NCI-H1436 treated with DMSO at 0.1 percent for 48 hours (cell line): ENCODE measurements around the gene KRT78.

Source experiments
- DNase-seq: peaks from one replicate; lab custom pipeline; 2025; lab: John Stamatoyannopoulos, UW

The KRT78 gene

DNA sequence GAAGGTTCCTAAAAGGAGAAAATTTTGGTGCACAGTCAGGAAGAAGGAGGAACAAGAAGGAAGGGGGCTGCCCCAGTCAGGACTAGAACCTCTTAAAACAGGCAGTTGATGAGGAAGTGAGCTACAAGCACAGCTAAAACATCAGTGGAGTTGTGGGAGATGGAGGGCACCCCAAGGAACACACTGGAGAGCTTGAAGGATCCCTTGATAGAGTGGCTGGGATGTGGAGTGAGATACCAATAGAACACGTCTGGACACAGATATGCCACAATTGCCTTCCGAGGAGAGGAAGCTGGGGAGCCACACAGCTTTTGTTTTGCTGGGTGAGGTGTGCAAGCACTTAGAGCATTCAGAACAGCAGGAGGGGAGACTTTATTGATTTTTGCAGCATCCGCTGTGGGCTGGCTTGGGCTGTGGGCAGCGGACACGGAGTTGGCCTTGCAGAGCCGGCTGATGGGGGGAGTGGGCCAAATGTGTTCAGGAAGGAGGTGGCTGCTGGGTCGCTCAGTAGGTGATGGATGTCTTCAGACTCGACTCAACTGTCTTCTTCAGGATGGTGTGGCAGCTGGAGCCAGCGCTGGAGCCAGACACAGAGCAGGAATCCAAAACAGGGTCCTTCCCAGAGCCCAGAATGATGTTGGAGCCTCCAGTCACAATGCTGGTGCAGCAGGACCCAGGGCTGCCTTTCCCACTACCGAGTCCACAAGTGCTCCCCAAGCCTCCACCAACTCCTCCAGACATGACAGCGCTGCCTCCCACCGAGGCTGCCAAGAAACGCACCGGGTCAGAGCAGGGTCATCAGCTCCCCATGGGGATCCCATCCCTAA, 10.0 kb downstream of the KRT78 start:
- DNase-seq = no peak

DNA sequence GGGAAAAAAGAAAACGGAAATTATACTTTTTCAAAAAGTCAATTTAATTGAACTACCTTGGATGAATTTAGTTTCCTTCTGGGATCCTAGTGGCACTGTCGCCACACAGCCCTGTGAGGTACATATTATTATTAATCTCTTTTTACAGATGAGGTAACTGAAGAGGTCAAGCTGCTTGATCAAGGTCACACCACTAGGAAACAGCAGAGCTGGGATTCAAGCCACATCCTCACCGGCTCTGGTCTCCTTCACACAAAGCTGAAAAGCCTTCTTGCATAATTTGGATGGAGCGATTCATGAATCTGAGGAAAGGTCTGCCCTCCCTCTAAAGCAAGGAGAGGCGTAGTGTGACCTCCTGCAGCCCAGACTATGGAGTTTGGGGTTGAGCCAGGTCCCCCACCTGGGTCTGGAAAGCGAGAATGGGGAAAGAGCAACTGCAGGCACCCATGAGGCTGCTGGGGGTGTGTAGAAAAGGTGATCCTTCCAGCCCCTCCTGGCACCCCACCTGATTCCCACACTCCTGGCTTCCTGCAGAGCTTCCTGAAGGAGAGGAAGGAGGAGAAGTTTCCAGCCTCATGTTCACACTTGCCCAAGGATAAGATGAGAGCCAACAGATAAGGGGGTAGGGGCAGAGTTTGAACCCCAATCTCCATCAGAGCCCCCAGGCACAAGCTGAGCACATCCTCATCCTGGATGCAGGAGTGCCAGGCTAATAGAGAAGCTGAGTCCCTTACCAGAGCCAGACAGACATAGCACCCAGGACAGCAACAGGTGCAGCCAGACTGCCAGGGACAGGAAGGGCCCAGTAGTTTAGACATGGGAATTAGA, 10.8 kb downstream of the KRT78 start:
- DNase-seq = no peak

GRCh38 chr12:52837413-52837741, 11.4 kb downstream of the KRT78 start:
- DNase-seq = no peak

- DNase-seq = no peak
Observed at GRCh38 chr12:52836491-52837412, 12.0 kb downstream of the KRT78 start.

- DNase-seq = no peak
Observed at GRCh38 chr12:52836042-52836466, 12.7 kb downstream of the KRT78 start.

DNA sequence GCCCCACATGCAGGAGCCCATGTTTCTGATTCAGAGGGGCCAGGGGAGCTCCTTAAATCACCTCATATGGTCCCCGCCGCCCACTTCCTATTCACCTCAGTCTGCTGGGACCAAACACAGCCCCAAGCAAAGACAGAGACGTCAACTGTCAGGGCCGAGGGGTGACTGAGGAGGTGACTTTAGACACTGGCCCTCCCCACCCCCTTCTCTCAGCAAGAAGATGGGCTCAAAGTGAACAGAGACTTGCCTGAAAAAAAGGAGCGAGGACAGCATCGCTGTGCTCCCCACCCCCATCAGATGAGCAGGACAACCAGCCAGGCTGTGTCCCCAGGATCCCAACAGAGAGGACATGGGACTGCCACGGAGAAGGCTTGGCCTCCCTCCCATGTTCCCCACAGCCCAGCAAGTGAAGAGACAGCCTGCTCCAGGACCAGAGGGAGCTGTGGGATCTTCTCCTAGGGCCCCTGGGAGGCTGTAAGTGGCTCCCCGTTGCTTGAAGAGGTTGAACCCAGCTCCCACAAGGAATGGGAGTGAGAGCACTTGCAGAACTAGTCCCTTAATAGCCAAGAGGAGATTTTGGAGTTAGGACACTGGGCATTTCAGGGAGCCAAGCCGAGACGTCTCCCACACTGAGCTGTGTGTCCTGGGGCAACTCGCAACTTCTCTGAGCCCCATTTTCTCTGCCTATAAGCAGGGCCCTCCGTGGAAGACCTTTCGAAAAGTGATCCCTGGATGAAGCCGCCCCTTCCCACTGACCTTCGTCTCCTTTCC, 13.3 kb downstream of the KRT78 start:
- no peak for DNase-seq

DNA sequence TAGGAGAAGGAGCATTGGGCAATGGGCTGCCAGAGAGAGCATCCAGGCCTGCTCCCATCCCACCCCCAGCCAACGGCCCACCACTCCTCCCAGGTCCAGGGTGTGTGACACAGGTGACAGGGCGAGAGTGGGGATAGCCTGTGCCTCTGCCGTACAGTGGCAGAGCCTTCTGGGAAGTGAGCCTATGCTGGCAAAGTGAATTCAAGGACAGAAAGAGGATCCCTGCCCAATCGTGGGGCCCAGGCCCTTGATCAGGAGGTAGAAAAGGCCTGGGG, 14.1 kb downstream of the KRT78 start:
- DNase-seq = no peak

DNA sequence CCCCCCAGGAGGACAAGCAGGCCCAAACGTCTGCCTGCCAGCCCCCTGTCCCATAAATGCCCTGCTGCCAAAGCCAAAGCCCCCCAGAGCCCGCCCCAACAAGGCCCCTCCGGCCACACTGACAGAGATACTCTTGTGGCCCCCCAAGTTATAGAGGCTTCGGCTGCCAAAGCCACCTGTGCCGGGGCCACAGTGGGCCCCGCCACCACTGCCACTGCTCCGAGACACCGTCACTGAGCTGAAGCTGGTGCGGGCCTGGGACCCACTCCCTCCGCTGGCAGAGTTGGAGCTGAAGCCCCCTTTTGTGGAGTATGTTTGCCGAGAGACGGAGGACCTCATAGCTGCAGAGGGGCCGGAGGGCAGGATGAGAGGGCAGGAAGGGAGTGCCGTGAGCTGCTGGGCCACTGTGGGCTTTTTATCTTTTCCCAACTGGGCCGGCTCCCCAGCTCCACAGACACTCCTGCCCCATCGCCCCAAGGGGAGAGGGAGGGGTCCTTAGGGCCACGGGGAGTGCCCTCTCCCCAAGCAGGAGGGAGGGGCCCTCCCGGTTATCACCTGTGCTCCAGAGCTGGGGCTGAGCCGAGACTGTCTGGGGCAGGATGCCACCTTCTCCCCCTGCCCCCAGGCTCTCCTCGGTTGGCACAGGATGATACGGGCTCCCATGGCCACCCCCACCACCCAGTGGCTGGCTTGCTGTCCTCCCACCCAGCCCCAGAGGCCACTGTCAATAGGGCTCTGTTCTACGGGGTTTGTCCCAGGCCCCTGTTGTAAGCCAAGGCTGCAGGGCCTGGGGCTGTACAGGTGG, 14.7 kb downstream of the KRT78 start, which contains the start of gene KRT79:
TSS of gene KRT79 (minus strand) at position 390 of the 805 bp plus-strand sequence. CDS start at position 339, 51 bp downstream.
- no peak for DNase-seq

DNA sequence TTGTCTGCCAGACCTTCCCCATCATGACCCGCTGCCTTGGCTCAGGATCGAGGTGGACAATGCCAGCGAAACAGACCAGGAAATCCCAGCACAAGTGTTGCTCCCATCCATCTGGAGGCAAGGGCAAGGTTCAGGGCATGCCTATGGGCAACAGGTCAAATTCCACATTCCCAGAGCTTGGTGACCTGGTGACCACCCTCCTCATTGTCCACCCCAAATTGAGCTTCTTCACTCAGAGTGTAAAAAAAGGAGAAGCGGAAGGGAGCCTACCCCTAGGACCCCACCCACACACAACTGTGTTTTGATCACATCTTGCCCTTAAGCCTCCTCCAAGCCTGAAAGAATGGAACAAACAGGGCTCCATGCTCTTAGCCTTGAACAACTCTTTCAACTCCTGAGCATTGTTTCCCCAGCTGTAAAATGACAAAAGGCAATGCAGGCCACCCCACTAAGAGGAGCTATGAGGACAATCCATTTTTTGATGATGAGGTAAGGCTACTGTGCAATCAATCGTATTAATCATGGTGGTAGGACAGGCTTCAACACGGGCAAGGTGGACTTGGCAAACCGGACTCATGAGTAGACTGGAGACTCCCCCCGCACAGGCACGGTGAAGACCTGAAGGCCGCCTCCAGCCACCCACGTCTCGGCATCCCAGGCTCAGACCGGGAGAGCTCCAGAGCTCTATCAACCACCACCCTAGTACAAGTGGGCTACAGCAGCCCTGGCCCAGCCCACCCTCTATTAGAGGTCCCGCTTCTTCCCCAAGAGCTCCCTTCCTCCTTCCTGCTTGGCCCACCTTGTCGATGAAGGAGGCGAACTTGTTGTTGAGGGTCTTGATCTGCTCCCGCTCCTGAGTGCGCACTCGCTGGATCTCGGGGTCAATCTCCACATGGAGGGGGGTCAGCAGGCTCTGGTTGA, 15.5 kb downstream of the KRT78 start:
- no peak for DNase-seq

DNA sequence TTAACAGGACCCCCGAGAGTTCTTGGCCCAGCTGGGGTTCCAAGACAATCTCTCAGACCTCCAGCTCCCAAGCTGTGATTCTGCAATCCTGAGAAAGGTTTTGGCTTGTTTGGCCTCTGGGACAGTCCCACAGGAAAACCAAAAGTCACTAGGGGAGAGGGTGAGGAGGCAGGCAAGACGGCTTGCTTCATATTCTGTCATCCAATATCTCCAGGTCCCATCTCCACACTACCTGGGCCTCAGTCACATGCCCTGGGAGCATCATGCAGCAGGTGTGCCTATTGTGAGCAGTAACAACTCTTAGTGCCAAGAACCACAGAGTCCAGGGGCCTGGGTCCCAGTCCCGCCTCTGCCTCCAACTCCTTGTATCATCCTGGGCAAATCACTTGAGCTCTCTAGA, 16.3 kb downstream of the KRT78 start:
- DNase-seq = no peak

GRCh38 chr12:52831251-52831650, 17.5 kb downstream of the KRT78 start:
- no peak for DNase-seq

DNA sequence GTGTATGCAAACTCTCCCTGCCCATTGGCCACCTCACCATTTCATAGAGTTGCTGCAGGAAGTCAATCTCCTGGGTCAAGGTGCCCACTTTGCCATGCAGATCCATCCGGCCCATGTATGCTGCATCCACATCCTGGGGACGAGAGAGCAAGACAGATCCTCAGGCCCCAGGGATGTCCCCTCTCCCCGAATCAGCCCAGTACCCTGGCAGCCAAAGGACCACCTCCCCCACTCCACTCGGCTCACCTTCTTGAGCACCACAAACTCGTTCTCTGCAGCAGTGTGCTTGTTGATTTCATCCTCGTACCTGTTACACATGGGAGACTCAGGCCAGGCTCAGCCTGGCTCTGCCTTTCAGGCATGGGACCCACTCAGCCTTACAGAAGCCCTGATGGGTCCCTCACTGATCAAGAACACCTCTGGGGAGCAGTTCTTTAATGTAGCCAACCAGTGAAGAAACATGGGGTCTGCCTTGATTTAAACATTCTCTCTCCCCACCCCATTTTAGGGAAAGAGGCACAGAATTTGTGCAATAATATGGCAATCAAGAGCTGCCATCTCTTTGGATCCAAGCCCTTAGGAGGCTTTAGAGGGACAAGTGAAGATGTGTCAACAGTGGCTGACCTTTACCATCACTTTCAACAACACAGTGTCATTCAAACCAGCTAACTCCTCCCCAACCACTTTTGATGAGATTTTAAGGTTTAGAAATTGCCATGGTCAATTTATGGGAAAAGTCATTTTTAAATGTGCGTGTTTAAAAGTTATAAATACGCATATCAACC, 18.6 kb downstream of the KRT78 start:
- no peak for DNase-seq

GRCh38 chr12:52828591-52829021, 20.2 kb downstream of the KRT78 start:
- no peak for DNase-seq

GRCh38 chr12:52828156-52828555, 20.6 kb downstream of the KRT78 start:
- no peak for DNase-seq

- no peak for DNase-seq
Observed at GRCh38 chr12:52827499-52828090, 21.2 kb downstream of the KRT78 start.

GRCh38 chr12:52826611-52827498, 21.9 kb downstream of the KRT78 start:
- DNase-seq = no peak

DNA sequence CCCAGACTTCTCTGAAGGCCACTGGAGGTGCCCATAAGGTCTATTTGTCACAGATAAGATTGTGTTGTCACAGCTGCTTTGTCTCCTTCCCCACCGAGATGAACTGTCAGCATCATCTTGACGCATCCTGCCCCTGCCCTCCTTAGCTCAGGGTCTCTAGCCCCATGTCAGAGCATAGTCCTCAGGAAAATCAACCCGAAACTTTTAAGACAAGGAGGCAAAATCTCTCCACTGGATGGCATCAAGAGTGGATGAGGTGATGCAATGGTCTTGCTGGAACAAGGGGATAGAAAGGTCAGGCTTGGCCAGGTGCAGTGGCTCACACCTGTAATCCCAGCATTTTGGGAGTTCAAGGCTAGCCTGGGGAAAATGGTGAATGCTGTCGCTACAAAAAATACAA, 22.8 kb downstream of the KRT78 start:
- no peak for DNase-seq
